ENCODE results near the gene KLHL35. TPM values are rescaled to one million over a fixed set of nuclear protein-coding genes. Genes with fewer than 3 reads are reported as not detected.

KLHL35 gene
- total RNA-seq, 4 donors from 2014 or later = 0.27 to 0.32 TPM; not detected in 2

- TF ChIP-seq POLR2A (IDR thresholded peaks at IDR 0.05) (no peak), POLR2AphosphoS5 (IDR thresholded peaks at IDR 0.05) (no peak), EP300 (IDR thresholded peaks at IDR 0.05; ENCODE audit: low read depth) (no peak)
- TF ChIP-seq, protein P1, sequence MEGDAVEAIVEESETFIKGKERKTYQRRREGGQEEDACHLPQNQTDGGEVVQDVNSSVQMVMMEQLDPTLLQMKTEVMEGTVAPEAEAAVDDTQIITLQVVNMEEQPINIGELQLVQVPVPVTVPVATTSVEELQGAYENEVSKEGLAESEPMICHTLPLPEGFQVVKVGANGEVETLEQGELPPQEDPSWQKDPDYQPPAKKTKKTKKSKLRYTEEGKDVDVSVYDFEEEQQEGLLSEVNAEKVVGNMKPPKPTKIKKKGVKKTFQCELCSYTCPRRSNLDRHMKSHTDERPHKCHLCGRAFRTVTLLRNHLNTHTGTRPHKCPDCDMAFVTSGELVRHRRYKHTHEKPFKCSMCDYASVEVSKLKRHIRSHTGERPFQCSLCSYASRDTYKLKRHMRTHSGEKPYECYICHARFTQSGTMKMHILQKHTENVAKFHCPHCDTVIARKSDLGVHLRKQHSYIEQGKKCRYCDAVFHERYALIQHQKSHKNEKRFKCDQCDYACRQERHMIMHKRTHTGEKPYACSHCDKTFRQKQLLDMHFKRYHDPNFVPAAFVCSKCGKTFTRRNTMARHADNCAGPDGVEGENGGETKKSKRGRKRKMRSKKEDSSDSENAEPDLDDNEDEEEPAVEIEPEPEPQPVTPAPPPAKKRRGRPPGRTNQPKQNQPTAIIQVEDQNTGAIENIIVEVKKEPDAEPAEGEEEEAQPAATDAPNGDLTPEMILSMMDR (IDR thresholded peaks at IDR 0.05) = no peak
- peaks cover 9 to 22% (median 18%) of the 10 kb centered on the region in 4 donors for H3K4me1 ChIP-seq
- DNase-seq = no peak
- intact Hi-C loops (cut with DNase I; ENCODE audit: low total_unique reads) = no loop called here
- in situ Hi-C loops (cut with MboI; ENCODE audit: low pct_ligation_motif_present in 1 of 4, low pct_unique_long_range_greater_than_20kb in 1 of 4, low sequenced_read_pairs in 3 of 4) = no loop called here
- no peak overlapping the region for H3K4me3 ChIP-seq
- no peaks in the 10 kb centered on the region for H3K9me3 ChIP-seq
- 81% methylated on average over 8 of the region's 8 CpGs; no CpG with 5 or more reads in 1 of the 2 donors for WGBS, 2 donors (ENCODE audit: low coverage in 1 of 2)
- H3K27ac ChIP-seq = peak overlapping the region in 1 of 4 donors; percentile 96
- H3K36me3 ChIP-seq = peaks cover 0 to 23% (median 10%) of the 10 kb centered on the region in 4 donors
- no peaks in the 10 kb centered on the region for H3K27me3 ChIP-seq
Measured at GRCh38 chr11:75398906-75399305, 34.1 kb downstream of the KLHL35 start.

DNA sequence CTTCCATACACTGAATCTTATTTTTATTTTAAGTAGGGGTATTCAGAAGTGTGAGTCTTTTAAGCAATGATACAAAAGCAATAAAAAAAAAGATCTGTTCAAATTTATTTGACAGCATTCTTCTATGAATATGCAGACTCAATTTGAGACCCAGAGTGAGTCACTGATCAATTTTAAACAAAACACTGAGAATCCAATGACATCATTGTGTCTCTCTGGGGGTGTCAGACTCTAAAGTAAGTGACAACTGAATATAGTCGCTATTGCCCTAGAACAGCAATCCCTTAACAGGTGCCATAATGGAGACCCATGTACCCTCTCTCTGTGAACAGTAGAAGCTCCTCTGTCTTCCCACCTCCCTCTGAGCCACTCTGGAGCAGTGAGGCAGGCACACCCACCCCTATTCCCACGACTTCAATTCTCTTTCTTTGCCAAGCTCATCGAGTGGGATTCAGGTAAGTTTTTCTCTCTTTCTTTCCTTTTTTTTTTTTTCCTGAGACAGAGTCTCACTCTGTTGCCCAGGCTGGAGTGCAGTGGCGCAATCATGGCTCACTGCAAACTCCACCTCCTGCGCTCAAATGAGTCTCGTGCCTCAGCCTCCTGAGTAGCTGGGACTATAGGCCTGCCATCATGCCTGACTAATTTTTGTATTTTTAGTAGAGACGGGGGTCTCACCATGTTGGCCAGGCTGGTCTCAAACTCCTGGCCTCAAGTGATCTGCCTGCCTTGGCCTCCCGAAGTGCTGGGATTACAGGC lies 38.7 kb downstream of the KLHL35 start:
- no peaks in the 10 kb centered on the region for H3K36me3 ChIP-seq
- H3K4me3 ChIP-seq = no peak overlapping the region
- in situ Hi-C loops (cut with MboI; ENCODE audit: low pct_ligation_motif_present in 1 of 4, low pct_unique_long_range_greater_than_20kb in 1 of 4, low sequenced_read_pairs in 3 of 4) = no loop called here
- TF ChIP-seq POLR2AphosphoS5 (IDR thresholded peaks at IDR 0.05) = no peak
- TF ChIP-seq, protein P1 (IDR thresholded peaks at IDR 0.05) = no peak
- TF ChIP-seq POLR2A (IDR thresholded peaks at IDR 0.05) = no peak
- no peak for TF ChIP-seq EP300 (IDR thresholded peaks at IDR 0.05; ENCODE audit: low read depth)
- H3K27me3 ChIP-seq = no peaks in the 10 kb centered on the region
- H3K4me1 ChIP-seq = no peaks in the 10 kb centered on the region
- H3K27ac ChIP-seq = no peak overlapping the region
- H3K9me3 ChIP-seq = no peaks in the 10 kb centered on the region
- DNase-seq = no peak
- WGBS, 2 donors (ENCODE audit: low coverage in 1 of 2) = 68 to 80% methylated on average over 3 to 8 of the region's 8 CpGs
- intact Hi-C loops (cut with DNase I; ENCODE audit: low total_unique reads) = no loop called here

- no peaks in the 10 kb centered on the region for H3K27me3 ChIP-seq
Measured at GRCh38 chr11:75389925-75390324, 43.1 kb downstream of the KLHL35 start.

GRCh38 chr11:75389276-75389605 lies 43.8 kb downstream of the KLHL35 start:
- in situ Hi-C loops (cut with MboI; ENCODE audit: low pct_ligation_motif_present in 1 of 4, low pct_unique_long_range_greater_than_20kb in 1 of 4, low sequenced_read_pairs in 3 of 4) (loop anchor here in 3 of 4 donors (5.0 to 10.0 kb wide), 3 partner anchors 54 to 114 kb away; no protein-coding TSS in a partner anchor), intact Hi-C loops (cut with DNase I; ENCODE audit: low total_unique reads) (loop anchor here (2.0 to 10.0 kb wide), 2 partner anchors 144 to 1056 kb away; partner anchors contain the start of gene EMSY)
- Histone ChIP-seq H3K36me3 (no peaks in the 10 kb centered on the region), H3K27me3 (no peaks in the 10 kb centered on the region), H3K9me3 (no peaks in the 10 kb centered on the region), H3K4me1 (peaks cover 0 to 37% (median 16%) of the 10 kb centered on the region in 4 donors), H3K27ac (no peak overlapping the region), H3K4me3 (no peak overlapping the region)
- TF ChIP-seq POLR2A (IDR thresholded peaks at IDR 0.05) = no peak
- 68 to 72% methylated on average over 7 to 11 of the region's 11 CpGs for WGBS, 2 donors (ENCODE audit: low coverage in 1 of 2)
- no peak for DNase-seq

More at GRCh38 chr11:75389925-75390324, 43.1 kb downstream of the KLHL35 start:
- Histone ChIP-seq H3K9me3 (no peaks in the 10 kb centered on the region), H3K4me1 (peaks cover 0 to 30% (median 14%) of the 10 kb centered on the region in 4 donors), H3K36me3 (no peaks in the 10 kb centered on the region), H3K4me3 (no peak overlapping the region), H3K27ac (no peak overlapping the region)
- TF ChIP-seq POLR2AphosphoS5 (IDR thresholded peaks at IDR 0.05) = no peak
- TF ChIP-seq EP300 (IDR thresholded peaks at IDR 0.05; ENCODE audit: low read depth) = no peak
- TF ChIP-seq, protein P1 (IDR thresholded peaks at IDR 0.05) = no peak
- DNase-seq = no peak
- 87% methylated on average over 7 of the region's 7 CpGs; no CpG with 5 or more reads in 1 of the 2 donors for WGBS, 2 donors (ENCODE audit: low coverage in 1 of 2)
- in situ Hi-C loops (cut with MboI; ENCODE audit: low pct_ligation_motif_present in 1 of 4, low pct_unique_long_range_greater_than_20kb in 1 of 4, low sequenced_read_pairs in 3 of 4) (loop anchor here in 3 of 4 donors (5.0 to 10.0 kb wide), 3 partner anchors 55 to 115 kb away; no protein-coding TSS in a partner anchor), intact Hi-C loops (cut with DNase I; ENCODE audit: low total_unique reads) (loop anchor here (2.0 to 10.0 kb wide), 2 partner anchors 143 to 1055 kb away; partner anchors contain the start of gene EMSY)
